HG03432 (cell line): ENCODE data around the gene ADAD1.
A peak's percentile ranks its signal among the peaks of the same experiment; 100 is the strongest.

Source experiments
- ATAC-seq: cut with Tn5 transposase; IDR thresholded peaks from one replicate; pipeline ENCODE4 v1.9.1; 2021; ENCODE audit warnings: mild to moderate bottlenecking, moderate library complexity; ENCODE audit not compliant: unreplicated experiment

The ADAD1 gene

DNA sequence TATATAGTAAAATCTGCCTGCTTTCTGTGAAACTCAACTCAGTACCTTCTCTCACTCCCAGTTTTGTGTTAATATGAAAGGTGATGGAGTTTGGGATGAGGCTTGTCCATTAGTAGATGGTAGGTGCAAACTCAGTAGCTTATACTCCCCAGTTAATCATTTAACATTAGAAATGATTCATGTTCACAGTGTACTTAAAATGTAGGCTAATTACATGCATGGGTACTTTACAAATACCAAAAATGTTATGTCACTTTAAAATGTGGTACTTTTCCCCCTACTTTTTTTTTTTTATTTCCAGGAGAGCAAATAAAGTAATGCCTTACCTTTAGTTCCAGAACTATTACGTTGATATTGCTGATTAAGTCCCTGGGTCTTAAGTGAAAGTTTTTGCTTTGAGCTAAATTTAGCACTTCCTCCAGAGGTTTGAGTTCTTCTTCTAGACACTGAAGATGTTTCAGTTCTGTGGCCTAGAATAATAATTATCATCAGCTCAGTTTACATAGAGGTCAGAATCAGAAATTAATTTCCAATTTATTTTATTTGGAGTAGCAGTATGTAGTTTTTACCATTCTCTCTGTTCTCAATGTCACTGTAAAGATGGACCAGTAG, 74.7 kb downstream of the ADAD1 start:
- ATAC-seq: no peak

GRCh38 chr4:122456231-122457116, 77.7 kb downstream of the ADAD1 start, which contains the start of gene IL2:
IL2 (minus strand) TSS chr4:122456725; CDS start chr4:122456440, 285 bp downstream.
- no peak for ATAC-seq

- peak; percentile 88 for ATAC-seq
Measured at GRCh38 chr4:122458625-122459024, 79.8 kb downstream of the ADAD1 start.

- ATAC-seq: no peak
Measured at GRCh38 chr4:122469457-122469856, 90.6 kb downstream of the ADAD1 start.

GRCh38 chr4:122475233-122475632, 96.4 kb downstream of the ADAD1 start:
- ATAC-seq: no peak

DNA sequence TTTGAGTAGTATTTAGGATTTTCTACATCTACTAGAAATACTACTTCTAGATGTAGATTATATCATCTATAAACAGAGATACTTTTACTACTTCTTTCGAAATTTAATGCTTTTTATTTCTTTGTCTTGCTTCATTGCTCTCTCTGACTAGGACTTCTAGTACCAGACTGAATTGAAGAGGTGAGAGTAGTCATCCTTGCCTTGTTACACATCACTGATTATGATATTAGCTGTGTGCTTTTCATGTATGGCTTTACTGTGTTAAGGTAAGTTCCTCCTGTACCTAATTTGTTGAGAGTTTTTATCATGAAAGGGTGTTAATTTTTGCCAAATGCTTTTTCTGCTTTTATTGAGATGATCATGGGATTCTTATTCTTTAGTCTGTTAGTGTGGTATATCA, 97.3 kb downstream of the ADAD1 start:
- no peak for ATAC-seq

- ATAC-seq: no peak
Measured at GRCh38 chr4:122476745-122477144, 97.9 kb downstream of the ADAD1 start.
